Cerebellar cortex (tissue), 1 donor: ENCODE results near the gene TSKS.
"Not testable (repeated sequence)": the region's sequence is repeated elsewhere in the genome, so short reads cannot be mapped to it uniquely, and the experiment has no call there.

Experiments used
- DNase-seq: peaks from one replicate; pipeline ENCODE4 v3.0.0-alpha.2; 2015; ENCODE audit warnings: low spot score

TSKS gene

DNA sequence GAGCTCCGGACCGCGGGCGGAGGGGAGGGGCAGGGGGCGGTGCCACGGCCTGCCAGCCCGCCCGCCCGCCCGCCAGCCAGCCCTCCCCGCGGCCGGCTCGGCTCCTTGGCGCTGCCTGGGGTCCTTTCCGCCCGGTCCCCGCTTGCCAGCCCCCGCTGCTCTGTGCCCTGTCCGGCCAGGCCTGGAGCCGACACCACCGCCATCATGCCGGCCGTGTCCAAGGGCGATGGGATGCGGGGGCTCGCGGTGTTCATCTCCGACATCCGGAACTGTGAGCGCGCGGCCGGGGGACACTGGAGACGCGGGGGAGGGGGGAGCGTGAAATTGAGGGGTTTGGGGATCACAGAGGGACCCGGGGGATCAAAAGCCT is 3.8 kb upstream of the TSKS start, which contains the start of gene AP2A1:
TSS of gene AP2A1 (plus strand) at position 72 of the 370 bp plus-strand sequence. CDS start at position 205, 133 bp downstream.
- DNase-seq = no peak

DNA sequence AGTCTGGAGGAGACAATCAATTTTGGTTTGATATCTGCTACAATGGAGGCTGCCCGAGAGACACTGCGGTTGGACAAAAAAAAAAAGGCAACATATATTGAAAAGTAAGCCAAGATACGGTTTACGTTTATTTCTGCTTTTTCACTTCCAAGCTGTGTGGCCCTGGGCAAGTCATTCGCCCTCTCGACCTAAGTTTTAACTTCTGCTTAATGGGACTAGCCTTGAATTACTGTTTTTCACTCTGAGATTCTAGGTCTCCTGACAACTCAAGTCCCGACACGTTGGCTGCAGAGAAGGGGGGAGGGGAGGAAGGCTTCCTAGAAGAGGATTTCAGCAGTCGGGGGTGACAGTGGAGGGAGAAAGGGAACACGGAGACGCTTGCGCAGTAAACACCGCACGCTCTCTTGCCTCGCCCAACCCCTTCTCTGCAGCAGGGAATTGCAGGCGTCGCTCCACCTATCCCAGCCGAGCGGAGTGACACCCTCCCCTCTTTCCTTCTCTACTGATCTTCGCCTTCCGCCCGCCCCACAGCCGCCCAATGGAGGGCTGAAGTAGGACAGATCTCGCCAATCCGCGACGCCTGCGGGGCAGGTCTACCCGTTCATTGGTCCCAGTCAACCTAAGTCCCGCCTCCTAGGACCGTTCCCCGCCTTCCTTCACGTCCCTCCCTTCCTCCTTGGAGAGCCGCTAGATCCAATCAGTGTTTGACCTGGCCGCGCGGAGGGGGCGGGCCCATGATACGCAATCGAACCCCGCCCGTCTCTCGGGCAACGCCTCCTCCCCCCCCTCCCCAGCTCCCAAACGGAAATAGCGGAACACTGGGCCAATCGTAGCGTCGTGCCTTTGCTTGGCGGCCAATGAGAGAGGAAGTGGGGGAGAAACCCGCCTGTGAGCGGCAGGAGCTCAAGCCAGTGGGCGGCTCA is 3.2 kb upstream of the TSKS start:
- peak; percentile 100 for DNase-seq

DNA sequence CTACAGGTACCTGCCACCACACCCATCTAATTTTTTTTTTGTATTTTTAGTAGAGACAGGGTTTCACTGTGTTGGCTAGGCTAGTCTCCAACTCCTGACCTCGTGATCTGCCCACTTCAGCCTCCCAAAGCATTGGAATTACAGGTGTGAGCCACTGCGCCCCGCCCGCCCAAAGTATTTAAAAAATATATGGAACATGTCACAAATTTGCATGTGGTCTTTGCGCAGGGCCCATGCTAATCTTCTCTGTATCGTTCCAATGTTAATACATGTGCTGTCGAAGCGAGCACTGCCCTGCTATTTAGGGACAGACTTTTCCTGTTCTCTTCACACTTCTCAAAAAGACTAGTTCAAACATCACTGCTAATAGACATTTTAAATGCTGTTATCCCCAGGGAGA is 1.2 kb upstream of the TSKS start:
- no peak for DNase-seq

DNA sequence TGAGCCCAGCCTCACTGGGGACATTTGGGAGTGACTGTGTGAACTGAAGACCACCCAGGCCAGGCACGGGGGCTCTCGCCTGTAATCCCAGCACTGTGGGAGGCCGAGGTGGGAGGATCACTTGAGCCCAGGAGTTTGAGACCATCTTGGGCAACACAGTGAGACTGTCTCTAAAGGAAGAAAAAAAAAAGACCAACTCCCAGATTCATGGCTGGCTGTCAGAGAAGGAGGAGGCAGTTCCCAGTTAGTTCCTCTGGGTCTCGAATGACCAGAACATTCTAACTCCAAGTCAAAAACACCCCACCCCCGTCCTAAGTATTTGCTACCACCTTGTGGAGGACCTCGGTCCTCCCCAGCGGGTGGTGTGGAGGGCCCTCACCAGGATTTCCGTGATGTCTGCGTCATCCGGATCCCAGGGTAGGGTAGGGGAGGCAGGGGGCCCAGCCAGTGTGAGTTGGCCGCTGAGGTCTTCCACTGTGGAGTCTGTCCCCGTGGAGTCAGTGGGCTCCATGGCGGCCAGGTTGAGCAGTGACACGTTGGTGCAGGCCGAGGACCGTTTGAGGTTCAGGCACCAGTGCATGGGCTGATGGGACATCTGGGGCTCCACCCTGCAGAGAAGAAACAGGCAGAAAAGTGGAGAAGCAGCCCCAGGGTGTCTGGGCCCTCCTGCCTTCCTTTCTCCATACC is 1.3 kb downstream of the TSKS start:
- DNase-seq = peak; percentile 51

DNA sequence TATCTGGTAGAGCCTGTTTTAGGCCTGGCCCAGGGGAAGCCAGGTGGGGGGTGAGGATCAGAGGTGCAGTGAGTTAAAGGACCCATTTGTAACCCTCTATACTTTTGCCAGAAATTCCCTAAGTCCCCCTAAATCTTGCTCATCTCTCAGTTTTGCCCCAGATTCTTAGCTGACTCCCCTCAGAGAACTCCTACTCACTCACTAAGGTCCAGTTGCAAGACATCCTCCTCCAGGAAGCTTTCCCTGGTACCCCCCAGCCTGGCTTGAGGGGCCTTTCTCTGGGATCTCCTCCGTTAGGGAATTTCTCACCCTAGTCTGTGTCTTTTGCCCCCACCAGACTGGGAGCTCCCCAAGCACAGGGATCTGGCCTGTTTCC is 1.9 kb downstream of the TSKS start:
- no peak for DNase-seq

DNA sequence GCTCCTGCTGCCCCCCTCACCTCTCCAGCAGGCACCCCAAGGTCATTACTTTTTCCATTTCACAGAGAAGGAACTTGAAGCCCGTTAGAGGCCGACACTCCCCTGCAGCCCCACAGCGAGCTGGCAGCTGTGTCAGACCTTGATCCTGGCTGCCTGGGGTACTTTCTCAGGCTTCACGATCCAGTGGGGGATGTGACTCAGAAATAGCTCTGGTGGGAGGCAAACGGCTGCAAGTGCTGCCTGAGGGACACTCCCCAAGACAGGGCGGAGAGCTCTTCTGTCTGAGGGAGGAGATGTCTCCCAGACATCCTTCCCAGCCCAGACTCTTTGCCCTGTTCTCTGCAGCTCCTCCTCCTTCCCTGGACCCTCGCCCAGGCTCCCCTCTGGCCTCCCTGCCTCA is 4.8 kb downstream of the TSKS start:
- no peak for DNase-seq

DNA sequence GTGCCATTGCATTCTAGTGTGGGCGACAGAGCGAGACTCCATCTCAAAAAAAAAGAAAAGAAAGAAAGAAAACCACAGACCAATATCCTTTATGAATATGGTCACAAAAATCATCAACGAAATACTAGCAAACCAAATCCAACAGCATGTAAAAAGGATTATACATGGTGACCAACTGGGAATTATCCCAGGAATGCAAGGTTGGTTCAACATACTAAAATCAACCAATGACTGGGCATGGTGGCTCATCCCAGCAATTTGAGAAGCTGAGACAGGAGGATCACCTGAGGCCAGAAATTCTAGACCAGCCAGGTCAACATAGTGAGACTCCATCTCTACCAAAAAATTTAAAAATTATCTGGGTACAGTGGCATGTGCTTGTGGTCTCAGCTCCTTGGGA is 7.2 kb downstream of the TSKS start:
- no peak for DNase-seq

DNA sequence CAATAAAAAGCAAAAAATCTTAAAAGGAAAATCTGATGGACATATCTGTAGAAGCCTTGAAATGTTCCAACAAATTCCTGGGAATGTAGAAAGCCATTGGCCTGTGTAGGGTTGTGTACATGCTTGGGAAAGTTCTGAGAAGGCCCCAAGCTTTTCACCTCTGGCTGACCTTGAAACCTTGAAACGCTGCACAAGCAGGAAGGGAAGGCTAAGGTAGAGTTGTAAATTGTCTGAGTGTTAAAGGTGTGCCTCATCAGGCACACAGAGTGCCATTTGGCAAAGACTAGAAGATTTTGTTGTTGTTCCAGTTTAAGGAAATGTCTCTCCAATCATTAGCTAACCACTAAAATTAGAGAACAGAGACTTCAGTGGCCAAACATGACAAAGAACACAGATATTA is 10.4 kb downstream of the TSKS start:
- no peak for DNase-seq

DNA sequence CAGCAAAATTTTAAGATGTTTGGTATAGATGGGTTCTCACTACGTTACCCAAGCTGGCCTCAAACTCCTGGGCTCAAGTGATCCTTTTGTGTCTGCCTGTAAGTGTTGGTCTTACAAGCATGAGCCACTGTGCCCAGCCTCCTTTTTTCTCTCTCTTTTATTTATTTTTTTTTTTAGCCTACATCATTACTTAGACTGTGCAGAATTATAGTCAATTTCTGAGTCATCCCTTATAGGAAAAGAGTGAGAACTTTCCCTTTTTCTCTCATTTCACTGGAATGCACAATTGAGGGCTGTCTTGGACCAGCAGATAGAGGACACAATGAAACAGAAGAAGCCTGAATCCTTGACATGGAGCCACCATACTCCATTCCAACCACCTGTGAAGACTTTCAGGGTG is 13.3 kb downstream of the TSKS start:
- DNase-seq = no peak

DNA sequence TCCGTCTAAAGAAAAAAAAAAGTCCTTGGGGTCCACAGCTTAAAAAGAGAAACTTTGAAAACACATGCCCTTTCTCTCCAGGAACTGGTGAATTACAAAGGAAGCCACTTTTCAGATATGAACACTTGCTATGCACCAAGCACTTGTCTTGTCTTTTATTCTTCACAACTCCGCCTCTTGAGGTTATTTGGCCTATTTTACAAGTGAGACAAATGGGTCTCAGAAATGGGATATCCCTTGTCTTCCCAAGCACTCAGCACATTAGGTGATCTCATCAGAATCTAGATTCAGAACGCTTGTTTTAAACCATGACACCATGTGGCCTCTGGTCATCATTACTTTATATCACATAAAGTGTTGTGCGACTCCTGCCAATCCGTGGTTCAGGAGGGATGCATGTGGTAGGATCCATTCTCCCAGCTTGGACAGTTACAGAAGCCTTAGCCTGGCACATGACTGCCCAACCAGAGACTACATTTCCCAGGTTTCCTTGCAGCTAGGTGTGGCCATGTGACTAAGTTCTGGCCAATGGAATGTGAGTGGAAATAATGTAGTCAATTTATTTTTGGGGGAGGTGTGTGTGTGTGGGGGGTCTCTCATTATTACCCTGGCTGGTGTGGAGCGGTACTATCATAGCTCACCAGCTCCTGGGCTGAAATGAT is 13.9 kb downstream of the TSKS start:
- DNase-seq = peak; percentile 45

DNA sequence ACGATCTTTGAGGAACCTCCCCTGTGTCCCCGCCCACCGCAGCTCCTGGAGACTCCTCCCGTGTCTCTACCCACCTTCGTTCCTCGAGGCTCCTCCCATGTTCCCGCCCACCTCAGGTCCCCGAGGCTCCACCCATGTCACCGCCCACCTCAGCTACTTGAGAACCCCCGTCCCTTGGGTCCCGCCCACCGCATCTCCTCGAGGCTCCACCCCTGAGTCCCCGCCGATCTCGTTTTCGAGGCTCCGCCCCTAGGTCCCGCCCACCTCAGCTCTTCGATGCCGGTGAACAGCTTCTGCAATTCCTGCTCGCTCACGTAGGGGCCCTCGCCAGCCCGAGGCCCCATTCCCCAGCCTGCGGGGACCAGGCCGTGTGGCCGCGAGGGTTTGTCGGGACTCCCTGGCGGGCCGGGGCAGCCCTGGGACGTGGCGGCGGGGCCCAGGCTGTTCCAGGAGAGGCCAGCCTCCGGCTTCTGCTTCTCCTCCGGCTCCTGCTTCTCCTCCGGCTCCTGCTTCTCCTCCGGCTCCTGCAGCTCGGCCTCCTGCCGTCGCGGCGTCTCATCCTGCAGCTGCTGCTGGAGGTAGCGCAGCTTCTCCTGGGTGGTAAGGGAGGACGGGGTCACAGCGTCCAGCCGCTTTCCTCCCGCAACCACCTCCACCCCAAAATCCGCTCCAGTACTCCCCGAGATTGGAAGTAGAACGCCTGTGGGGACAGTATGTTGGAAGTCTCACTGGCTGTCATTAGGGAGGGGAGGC is 16.7 kb downstream of the TSKS start:
- peak; percentile 57 for DNase-seq

DNA sequence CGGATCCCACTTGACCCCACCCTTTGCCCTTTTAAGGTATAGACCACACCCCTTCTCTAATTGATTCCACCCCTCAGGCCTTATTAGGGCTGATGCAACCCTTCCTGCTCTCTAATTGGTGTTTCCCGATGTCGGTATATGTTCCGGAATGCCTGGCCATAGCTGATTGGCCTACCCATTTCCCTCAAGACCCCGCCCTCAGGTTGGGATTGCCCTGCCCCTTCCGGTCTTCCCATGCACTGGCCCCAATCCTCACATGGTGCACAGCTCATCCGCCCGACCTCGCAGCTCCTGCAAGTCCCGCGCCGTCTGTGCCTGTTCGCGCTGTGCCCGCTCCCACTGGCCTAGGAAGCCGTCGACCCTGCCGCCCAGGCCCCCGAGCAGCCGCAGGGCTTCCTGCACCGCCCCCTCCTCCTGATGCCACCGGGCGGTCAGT is 18.1 kb downstream of the TSKS start:
- no peak for DNase-seq

DNA sequence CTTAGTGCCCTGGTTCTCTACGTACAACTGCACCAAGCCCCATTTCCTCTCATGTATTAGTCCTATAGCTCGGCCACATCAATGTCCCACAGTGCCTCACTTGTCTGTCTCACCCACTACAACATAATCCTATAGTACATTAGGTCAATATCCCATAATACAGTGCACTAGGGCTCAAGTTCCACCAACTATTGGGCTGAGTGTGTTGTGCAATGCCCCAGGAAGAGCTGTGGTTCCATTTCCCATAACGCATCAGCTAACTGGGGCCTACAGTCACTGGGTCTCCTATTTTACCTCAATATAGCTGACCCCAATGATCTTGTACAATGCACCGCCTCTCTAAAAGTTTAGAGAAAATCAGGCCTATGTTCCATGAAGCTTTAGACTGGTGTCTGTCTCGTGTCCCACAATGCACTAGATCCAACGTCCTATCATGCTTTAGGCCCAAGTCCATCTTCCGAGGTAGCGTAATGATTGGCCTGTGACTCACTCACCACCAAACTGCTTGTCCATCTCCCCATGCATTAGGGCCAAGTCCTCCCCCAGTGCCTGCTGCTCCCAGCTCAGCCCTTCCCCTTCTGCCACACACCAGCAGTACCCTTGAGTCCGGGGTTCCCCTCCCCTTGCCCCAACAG is 21.8 kb downstream of the TSKS start:
- no peak for DNase-seq

DNA sequence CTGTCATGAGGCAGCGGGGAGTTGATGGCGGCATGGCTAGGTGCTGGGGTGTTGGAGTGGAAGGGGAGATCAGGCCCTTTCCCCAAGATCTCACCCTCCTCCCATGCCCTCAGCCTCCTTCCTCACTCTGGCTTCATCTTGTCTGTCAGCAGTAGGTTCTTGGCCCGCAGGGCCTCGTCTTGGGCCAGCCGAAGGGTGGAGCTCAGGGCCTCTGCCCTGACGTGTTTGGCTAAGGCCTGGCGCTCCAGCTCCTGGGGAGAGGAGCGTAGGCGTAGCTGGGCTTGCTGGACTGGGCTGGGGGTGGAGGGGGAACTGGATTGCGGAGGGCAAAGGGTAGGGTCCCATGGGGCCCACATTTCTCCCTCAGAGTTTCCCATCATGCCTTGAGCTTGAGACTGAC is 23.2 kb downstream of the TSKS start:
- DNase-seq = no peak

DNA sequence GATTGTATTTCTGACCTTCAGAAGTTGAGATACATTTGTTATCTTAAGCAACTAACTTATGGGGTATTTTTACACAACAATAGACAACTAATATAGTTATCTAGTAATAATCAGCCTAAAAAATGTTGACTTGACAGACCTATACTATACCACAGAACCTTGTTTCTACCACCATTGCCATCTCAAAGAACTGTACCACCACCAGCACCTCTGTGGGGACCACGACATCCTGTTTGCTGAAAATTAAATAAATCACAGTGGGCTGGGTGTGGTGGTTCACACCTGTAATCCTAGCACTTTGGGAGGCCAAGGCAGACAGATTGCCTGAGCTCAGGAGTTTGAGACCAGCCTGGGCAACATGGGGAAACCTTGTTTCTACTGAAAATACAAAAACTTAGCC is 24.0 kb downstream of the TSKS start:
- DNase-seq = no peak

DNA sequence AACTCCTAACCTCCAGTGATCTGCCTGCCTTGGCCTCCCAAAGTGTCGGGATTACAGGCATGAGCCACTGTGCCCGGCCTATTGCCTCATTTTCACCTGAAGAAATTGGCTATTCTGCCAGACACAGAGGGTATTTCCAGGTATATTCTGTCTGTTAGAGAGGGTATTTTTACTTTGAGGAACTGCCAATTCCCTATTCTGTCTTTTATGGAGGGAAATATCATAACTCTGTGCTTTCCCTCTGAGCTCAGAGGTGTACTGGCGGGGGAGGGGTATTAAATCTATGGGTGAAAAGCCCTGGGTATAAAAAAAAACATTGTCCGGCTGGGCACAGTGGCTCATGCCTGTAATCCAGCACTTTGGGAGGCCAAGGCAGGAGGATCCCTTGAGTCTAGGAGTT is 24.8 kb downstream of the TSKS start:
- no peak for DNase-seq

DNA sequence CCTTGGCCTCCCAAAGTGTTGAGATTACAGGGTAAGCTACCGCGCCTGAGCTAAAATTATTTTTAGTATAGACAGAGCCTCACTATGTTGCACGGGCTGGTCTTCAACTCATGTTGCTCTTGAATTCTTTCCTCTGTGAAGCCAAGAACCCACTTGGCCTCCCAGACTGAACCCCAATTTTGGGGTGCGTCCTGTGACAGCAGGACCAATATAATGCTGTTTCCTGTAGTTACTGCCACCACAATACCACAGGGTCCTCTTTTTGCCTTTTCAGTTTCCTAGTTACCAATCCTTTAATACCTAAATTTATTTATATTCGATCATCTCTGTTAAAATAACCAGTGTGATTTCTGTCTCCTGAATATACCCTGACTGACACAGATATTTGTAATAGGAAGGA is 32.9 kb downstream of the TSKS start:
- DNase-seq = no peak

DNA sequence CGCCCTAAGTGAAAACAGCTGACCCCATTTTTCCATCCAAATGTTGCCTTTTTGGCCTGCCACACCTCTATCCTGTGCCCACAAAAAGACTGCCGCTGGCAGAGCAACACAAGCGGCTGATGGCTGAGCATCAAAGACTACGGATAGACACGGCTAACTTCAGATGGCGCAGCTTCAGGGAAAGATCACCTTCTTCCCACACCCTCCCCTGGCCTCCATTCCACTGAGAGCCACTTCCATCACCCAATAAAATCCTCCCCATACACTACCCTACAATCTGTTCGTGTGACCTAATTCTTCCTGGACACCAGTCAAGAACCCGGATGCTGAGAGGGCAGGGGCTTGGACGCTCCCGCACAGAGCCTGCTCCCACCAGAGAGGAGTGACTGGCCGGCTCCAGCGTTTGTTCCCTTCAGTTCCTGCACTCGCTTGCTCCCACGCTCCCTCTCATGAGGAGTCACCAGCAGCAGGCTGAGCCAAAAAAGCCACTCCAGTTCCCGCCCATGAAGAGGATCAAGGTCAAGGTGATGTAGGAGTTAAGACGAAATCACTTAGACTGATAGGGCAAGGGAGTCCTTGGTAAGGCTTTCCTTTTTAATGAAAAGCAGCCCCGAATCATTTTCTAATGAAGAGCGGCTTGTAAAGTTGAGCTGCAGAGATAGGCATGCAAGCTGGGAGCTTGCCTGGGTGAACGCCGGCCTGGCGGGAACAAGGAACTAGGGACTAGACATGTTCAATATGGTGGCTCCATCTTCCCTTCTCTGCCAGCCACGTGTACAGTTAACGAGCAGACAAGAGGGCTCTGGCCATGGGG is 35.7 kb downstream of the TSKS start:
- peak; percentile 86 for DNase-seq

DNA sequence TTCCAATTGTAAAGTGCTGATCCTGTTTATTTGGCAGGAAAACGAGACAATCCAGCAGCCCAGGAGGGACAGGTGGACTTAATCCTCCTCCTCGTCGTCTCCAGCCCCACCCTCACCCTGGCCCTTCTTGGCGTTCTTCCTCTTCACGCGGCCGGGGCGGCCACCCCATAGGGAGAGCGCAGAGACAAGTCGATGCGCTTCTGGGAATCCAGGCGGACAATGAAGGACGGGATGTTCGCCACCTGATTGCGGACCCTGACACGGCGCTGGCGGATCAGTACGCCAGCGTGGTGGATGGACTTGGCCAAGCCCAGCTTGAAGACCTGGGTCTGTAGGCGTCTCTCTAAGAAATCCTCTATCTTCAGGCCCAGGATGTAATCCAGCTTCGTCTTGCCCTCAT is 43.7 kb downstream of the TSKS start:
- DNase-seq = not testable (repeated sequence)

DNA sequence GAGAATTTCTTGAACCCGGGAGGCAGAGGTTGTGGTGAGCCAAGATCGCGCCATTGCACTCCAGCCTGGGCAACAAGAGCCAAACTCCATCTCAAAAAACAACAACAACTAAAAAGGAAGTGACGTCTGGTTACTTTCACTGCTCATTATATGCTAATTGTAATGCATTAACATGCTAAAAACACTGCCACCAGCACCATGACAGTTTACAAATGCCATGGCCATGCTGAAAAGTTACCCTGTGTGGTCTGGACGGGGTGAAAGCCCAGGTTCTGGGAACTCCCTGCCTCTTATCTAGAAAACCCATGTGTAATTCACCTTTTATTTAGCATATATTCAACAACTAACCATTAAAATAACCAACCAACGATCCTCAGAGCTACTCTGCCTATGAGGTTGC is 44.1 kb downstream of the TSKS start:
- no peak for DNase-seq

DNA sequence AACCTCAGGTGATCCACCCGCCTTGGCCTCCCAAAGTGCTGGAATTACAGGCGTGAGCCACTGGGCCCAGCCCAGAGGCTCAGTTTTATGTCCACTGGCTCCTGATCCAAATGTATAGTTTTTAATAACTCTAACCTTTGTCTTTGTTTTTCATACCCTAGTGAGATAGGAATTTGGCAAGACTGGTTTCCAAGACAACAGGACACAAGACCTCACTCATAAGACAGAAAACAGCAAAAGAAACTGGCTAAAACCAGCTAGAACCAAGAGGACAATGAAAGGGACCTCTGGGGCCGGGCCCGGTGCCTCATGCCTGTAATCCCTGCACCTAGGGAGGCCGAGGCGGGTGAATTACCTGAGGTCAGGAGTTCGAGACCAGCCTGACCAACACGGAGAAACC is 44.6 kb downstream of the TSKS start:
- DNase-seq = no peak
